BLaER1 treated with 17β-estradiol and CSF1 and Interleukin-3, amounts not matched to agents 10 nM and 100 nM (cell line): ENCODE results near the gene COLEC12.
A peak's percentile ranks its signal among the peaks of the same experiment; 100 is the strongest.

ENCODE experiments used
- H3K27ac ChIP-seq, 11 experiments: shearing (Covaris generic); formaldehyde crosslinking; 2 replicates each; pipeline ENCODE4 v1.8.1; 2022
- H3K27me3 ChIP-seq, 11 experiments: shearing (Covaris generic); formaldehyde crosslinking; 2 replicates each; pipeline ENCODE4 v1.8.1; 2022
- H3K36me3 ChIP-seq, 11 experiments: shearing (Covaris generic); formaldehyde crosslinking; 2 replicates each; pipeline ENCODE4 v1.8.1; 2022
- H3K4me1 ChIP-seq, 10 experiments: shearing (Covaris generic); formaldehyde crosslinking; 2 replicates each; pipeline ENCODE4 v1.8.1; 2022
- H3K4me2 ChIP-seq, 11 experiments: shearing (Covaris generic); formaldehyde crosslinking; 2 replicates each; pipeline ENCODE4 v1.8.1; 2022
- H3K4me3 ChIP-seq, 10 experiments: shearing (Covaris generic); formaldehyde crosslinking; 2 replicates each; pipeline ENCODE4 v1.8.1; 2022
- H3K9ac ChIP-seq, 11 experiments: shearing (Covaris generic); formaldehyde crosslinking; 2 replicates each; pipeline ENCODE4 v1.8.1; 2022
- H3K9me3 ChIP-seq, 11 experiments: shearing (Covaris generic); formaldehyde crosslinking; replicated peaks in 1 of 11; 2 replicates each; pipeline ENCODE4 v1.8.1; 2022
- H4K20me1 ChIP-seq, 11 experiments: shearing (Covaris generic); formaldehyde crosslinking; 2 replicates each; pipeline ENCODE4 v1.8.1; 2022
- Cebpa-rat ChIP-seq, 11 experiments: shearing (Covaris generic); IDR thresholded peaks; 2 replicates each; pipeline ENCODE4 v1.8.1; 2022

Gene COLEC12

GRCh38 chr18:498931-499775 lies 1.3 kb downstream of the COLEC12 start:
- Histone ChIP-seq H3K27ac (peak overlapping the region in 5 of 11 experiments; percentile 65 to 81 (median 77); a peak in 6 of 22 replicates), H3K9me3 (0 out of 22 replicates have a peak, but pooled peaks cover 0 to 5% (median 0%) of the 10 kb centered on the region in 11 experiments), H3K4me3 (peak overlapping the region; percentile 65 to 83 (median 72); a peak in 18 of 20 replicates), H3K9ac (peak overlapping the region in 9 of 11 experiments; percentile 76 to 92 (median 82); a peak in 13 of 22 replicates), H3K36me3 (no peaks in the 10 kb centered on the region), H3K4me2 (peak overlapping the region; percentile 88 to 98 (median 95)), H4K20me1 (peaks cover 0 to 3% (median 0%) of the 10 kb centered on the region in 11 experiments; a peak in 2 of 22 replicates), H3K4me1 (peaks cover 7 to 63% (median 21%) of the 10 kb centered on the region in 10 experiments), H3K27me3 (peaks cover 14 to 39% (median 34%) of the 10 kb centered on the region in 11 experiments)
- TF ChIP-seq Cebpa-rat (IDR thresholded peaks at IDR 0.05): no peak

DNA sequence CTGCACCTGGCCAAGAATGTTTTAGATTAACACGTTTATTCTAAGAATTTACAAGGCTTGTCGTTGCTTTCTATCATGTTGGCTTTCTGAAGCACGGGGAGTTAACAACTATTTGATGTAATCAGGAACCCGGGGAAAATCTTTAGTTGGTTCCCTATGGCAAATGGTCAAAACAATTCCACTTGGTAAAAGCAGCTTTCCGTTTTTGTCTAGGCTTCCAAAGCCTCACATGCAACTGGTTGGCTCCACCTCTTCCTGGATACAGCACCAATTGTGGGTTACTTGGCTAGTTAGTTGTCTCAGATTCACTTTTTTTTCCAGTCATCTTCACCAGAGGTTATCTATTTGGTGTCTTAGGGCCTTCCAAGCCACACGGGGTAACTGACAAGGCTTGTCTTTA lies 2.8 kb downstream of the COLEC12 start:
- Histone ChIP-seq H3K27me3 (peaks cover 14 to 39% (median 34%) of the 10 kb centered on the region in 11 experiments), H3K4me3 (0 out of 20 replicates have a peak overlapping the region, but pooled peaks of 1 of the 10 experiments have one; percentile 7), H3K27ac (no peak overlapping the region), H3K4me2 (peak overlapping the region in 4 of 11 experiments; percentile 12 to 95 (median 70); a peak in 7 of 22 replicates), H3K9ac (no peak overlapping the region), H3K36me3 (0 out of 22 replicates have a peak, but pooled peaks cover 0 to 4% (median 0%) of the 10 kb centered on the region in 11 experiments), H4K20me1 (peaks cover 0 to 3% (median 0%) of the 10 kb centered on the region in 11 experiments; a peak in 2 of 22 replicates), H3K9me3 (0 out of 22 replicates have a peak, but pooled peaks cover 0 to 5% (median 0%) of the 10 kb centered on the region in 11 experiments), H3K4me1 (peaks cover 7 to 77% (median 22%) of the 10 kb centered on the region in 10 experiments)
- no peak for TF ChIP-seq Cebpa-rat (IDR thresholded peaks at IDR 0.05)

DNA sequence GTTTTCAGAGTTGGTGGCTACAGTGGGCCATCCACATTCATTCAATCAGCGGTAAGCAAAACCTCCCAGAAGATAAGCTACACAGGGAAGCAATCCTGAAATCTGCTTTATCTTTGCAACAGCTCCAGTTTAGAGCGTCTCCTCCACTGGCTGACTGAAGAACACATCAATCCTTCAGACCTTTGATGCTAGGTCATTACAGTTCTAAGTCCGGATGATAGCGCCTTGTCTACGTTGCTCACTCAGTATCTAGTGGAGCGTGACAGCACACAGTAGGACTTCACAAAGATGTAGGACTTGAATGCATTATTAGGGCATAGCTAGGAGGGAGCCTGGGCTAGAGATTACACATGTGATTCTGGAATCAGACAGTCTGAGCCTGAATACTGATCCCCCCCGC lies 5.0 kb downstream of the COLEC12 start:
- Histone ChIP-seq H3K9me3 (0 out of 22 replicates have a peak, but pooled peaks cover 0 to 5% (median 0%) of the 10 kb centered on the region in 11 experiments), H3K36me3 (0 out of 22 replicates have a peak, but pooled peaks cover 0 to 4% (median 0%) of the 10 kb centered on the region in 11 experiments), H3K4me3 (no peak overlapping the region), H4K20me1 (peaks cover 0 to 12% (median 0%) of the 10 kb centered on the region in 11 experiments; a peak in 3 of 22 replicates), H3K4me1 (peaks cover 7 to 91% (median 22%) of the 10 kb centered on the region in 10 experiments), H3K9ac (peak overlapping the region in 1 of 11 experiments; percentile 16; a peak in 2 of 22 replicates), H3K4me2 (peak overlapping the region in 5 of 11 experiments; percentile 49 to 95 (median 64); a peak in 10 of 22 replicates), H3K27ac (peak overlapping the region in 5 of 11 experiments; percentile 46 to 80 (median 62); a peak in 9 of 22 replicates), H3K27me3 (peaks cover 6 to 24% (median 21%) of the 10 kb centered on the region in 11 experiments; a peak in 20 of 22 replicates)
- TF ChIP-seq Cebpa-rat (IDR thresholded peaks at IDR 0.05): no peak

DNA sequence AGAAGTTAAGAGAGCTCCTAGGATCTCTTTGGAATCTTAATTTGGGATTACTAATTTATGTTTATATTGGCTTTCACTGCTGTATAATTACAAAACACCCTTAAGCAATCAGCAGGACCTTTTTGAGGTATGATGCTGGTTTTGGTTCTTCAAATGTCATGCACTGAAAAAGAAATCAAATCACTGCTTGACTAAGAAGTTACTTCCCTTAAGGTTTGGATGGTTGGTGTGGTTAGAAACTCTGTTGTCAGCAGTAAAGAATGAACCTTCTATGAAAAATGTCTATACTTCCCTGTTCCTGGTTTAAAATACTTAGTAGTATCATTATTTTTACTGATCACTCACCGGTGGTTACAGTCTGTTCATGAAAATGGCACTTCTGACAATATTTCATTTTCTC lies 5.5 kb downstream of the COLEC12 start:
- TF ChIP-seq Cebpa-rat (IDR thresholded peaks at IDR 0.05): no peak
- Histone ChIP-seq H3K9ac (peak overlapping the region in 3 of 11 experiments; percentile 24 to 62 (median 48); a peak in 5 of 22 replicates), H3K27me3 (peaks cover 6 to 20% (median 17%) of the 10 kb centered on the region in 11 experiments; a peak in 20 of 22 replicates)

DNA sequence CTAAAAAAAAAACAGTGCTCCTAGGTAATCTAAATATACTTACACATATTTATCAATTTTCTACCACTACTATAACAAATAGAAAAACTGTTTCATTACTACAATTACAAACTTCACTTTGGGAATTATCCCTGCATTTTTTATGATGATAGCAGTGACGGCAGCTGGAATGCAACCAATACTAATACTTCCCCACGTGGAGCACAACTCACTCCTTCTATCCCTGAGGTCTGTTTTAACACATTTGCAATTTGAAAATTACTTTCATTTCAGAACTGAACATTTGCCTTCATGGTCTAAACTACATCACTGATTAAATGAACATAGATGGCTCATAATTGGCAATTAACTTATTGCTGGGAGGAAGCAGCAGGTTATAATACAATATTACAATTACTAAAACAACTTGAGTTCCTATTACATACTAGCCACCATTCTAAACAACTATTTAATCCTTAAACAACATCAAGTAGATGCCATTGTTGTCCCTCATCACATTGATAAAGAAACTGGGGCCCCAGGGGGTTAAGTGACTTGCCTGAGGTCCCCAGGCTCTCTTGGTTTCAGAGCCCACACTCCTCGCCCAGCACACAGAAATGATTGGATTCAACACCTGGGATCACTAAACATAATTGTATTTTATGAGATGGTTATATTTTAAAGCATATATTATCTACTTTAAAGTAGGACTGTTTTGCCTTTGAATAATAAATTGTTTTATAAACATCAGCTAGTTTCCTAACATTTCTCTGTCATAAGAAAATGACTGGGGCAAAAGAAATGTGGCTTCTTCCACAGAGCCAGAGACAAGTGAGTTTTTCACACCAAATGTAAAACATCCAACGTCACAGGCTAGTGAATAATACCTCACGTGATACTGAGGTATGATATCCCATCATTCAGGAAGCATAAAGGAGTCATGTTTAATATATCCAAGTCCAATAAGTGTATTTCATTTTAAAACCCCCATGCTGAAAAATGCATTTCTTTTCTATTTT lies 6.2 kb downstream of the COLEC12 start:
- no peak overlapping the region for H3K4me3 ChIP-seq
- H4K20me1 ChIP-seq: peaks cover 0 to 22% (median 0%) of the 10 kb centered on the region in 11 experiments; a peak in 2 of 22 replicates
- no peak for TF ChIP-seq Cebpa-rat (IDR thresholded peaks at IDR 0.05)
- H3K9me3 ChIP-seq: no peaks in the 10 kb centered on the region
- 0 out of 22 replicates have a peak, but pooled peaks cover 0 to 4% (median 0%) of the 10 kb centered on the region in 11 experiments for H3K36me3 ChIP-seq
- H3K4me1 ChIP-seq: peaks cover 0 to 100% (median 16%) of the 10 kb centered on the region in 10 experiments; a peak in 15 of 20 replicates
- H3K9ac ChIP-seq: peak overlapping the region in 3 of 11 experiments; percentile 24 to 62 (median 48); a peak in 5 of 22 replicates
- H3K4me2 ChIP-seq: peak overlapping the region in 5 of 11 experiments; percentile 10 to 95 (median 64); a peak in 8 of 22 replicates
- H3K27me3 ChIP-seq: peaks cover 0 to 12% (median 10%) of the 10 kb centered on the region in 11 experiments; a peak in 20 of 22 replicates
- peak overlapping the region in 5 of 11 experiments; percentile 41 to 80 (median 55); a peak in 9 of 22 replicates for H3K27ac ChIP-seq

More for the DNA sequence above, 5.5 kb downstream of the COLEC12 start:
- peak overlapping the region in 6 of 11 experiments; percentile 10 to 95 (median 58); a peak in 10 of 22 replicates for H3K4me2 ChIP-seq
- 0 out of 22 replicates have a peak, but pooled peaks cover 0 to 4% (median 0%) of the 10 kb centered on the region in 11 experiments for H3K36me3 ChIP-seq
- peaks cover 0 to 16% (median 0%) of the 10 kb centered on the region in 11 experiments; a peak in 3 of 22 replicates for H4K20me1 ChIP-seq
- H3K9me3 ChIP-seq: 0 out of 22 replicates have a peak, but pooled peaks cover 0 to 5% (median 0%) of the 10 kb centered on the region in 11 experiments
- peak overlapping the region in 5 of 11 experiments; percentile 46 to 80 (median 62); a peak in 9 of 22 replicates for H3K27ac ChIP-seq
- no peak overlapping the region for H3K4me3 ChIP-seq
- peaks cover 6 to 95% (median 20%) of the 10 kb centered on the region in 10 experiments for H3K4me1 ChIP-seq

DNA sequence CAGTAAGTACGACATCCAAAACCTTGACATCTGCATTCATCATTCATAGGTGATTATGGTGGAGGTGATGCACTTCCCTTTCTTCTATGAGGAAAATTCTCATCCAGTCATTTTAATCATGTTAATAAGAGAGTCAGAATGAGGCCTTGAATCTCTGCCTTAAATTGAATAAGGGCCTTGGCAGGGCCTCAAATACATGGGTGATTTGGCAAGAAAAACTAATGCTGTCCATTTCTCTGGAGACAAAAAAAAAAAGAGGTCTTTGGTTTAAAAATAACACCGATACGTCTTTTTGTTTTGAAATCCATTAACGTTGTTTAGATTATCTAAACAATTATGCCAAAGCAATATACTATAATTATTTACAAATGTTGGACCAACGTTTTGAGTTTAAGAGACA lies 8.1 kb downstream of the COLEC12 start:
- no peaks in the 10 kb centered on the region for H3K27me3 ChIP-seq
- H3K36me3 ChIP-seq: 0 out of 22 replicates have a peak, but pooled peaks cover 0 to 4% (median 0%) of the 10 kb centered on the region in 11 experiments
- H3K9me3 ChIP-seq: peaks cover 0 to 3% (median 0%) of the 10 kb centered on the region in 11 experiments; a peak in 3 of 22 replicates
- no peak overlapping the region for H3K9ac ChIP-seq
- no peak overlapping the region for H3K27ac ChIP-seq
- peak overlapping the region in 2 of 11 experiments; percentile 84 to 94; a peak in 4 of 22 replicates for H3K4me2 ChIP-seq
- TF ChIP-seq Cebpa-rat (IDR thresholded peaks at IDR 0.05): no peak
- H3K4me1 ChIP-seq: peaks cover 0 to 100% (median 13%) of the 10 kb centered on the region in 10 experiments; a peak in 10 of 20 replicates
- H3K4me3 ChIP-seq: no peak overlapping the region
- H4K20me1 ChIP-seq: peaks cover 0 to 28% (median 0%) of the 10 kb centered on the region in 11 experiments; a peak in 2 of 22 replicates

DNA sequence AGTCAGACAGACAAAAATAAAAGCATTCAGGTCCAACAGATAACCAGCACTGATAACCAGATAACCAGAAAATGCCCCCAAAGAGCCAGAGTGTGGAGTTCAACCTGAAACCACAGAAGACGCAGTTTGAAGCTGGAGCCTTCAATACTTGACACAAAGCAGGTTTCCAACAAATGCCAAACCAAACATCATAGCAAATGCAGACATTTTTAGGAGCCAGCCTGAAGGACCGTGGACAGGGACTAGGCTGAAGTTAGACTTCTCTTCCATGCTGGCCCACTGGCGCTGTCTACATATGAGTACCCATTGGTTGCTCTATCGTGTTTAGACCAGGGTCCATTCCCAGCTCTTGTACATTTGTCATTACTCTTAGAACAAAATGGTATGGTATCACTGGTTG lies 9.9 kb downstream of the COLEC12 start:
- H3K4me3 ChIP-seq: no peak overlapping the region
- peaks cover 0 to 28% (median 0%) of the 10 kb centered on the region in 11 experiments; a peak in 2 of 22 replicates for H4K20me1 ChIP-seq
- no peak overlapping the region for H3K27ac ChIP-seq
- peaks cover 0 to 9% (median 0%) of the 10 kb centered on the region in 11 experiments; a peak in 1 of 22 replicates for H3K36me3 ChIP-seq
- peaks cover 0 to 18% (median 11%) of the 10 kb centered on the region in 11 experiments; a peak in 16 of 22 replicates for H3K9me3 ChIP-seq
- peaks cover 0 to 100% (median 14%) of the 10 kb centered on the region in 10 experiments; a peak in 10 of 20 replicates for H3K4me1 ChIP-seq
- peak overlapping the region in 3 of 11 experiments; percentile 73 to 84 (median 76); a peak in 5 of 22 replicates for H3K4me2 ChIP-seq
- H3K9ac ChIP-seq: no peak overlapping the region
- H3K27me3 ChIP-seq: no peaks in the 10 kb centered on the region
- no peak for TF ChIP-seq Cebpa-rat (IDR thresholded peaks at IDR 0.05)
